SKM-1 treated with dmso at 0.1 percent for 144 hours (cell line): ENCODE measurements around the gene ENO1.
A peak's percentile ranks its signal among the peaks of the same experiment; 100 is the strongest.
"Not testable (repeated sequence)": the region's sequence is repeated elsewhere in the genome, so short reads cannot be mapped to it uniquely, and the experiment has no call there.

Experiments
- DNase-seq: peaks from one replicate; lab custom pipeline; 2025; ENCODE audit not compliant: unreplicated experiment; lab: John Stamatoyannopoulos, UW

ENO1 gene

GRCh38 chr1:8878448-8878697 lies at the start of gene ENO1:
TSS of gene ENO1 (minus strand) at chr1:8878686. CDS start at chr1:8874908, 3,778 bp downstream.
- no peak for DNase-seq

- DNase-seq: no peak
Observed at GRCh38 chr1:8926707-8927694, 48.5 kb upstream of the ENO1 start.

GRCh38 chr1:8925960-8926359 lies 47.5 kb upstream of the ENO1 start:
- no peak for DNase-seq

DNA sequence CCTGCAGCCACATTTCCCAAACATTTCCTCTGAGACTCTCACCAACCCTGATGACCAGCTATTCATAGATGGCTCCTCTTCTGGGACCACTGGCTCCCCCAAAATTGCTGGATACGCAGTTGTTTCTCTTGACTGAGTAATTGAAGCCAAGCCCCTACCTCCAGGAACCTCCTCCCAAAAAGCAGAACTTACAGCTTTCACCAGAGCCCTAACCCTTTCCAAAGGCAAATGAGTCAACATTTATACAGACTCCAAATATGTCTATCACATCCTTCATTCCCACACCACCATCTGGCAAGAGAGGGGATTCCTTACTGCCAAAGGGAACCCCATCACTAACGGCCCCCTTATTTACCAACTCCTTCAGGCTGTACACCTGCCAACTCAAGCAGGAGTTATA lies 46.9 kb upstream of the ENO1 start:
- DNase-seq: peak; percentile 53

GRCh38 chr1:8922962-8923361 lies 44.5 kb upstream of the ENO1 start:
- DNase-seq: no peak

GRCh38 chr1:8917536-8917935 lies 39.0 kb upstream of the ENO1 start:
- DNase-seq: not testable (repeated sequence)

- DNase-seq: no peak
Observed at GRCh38 chr1:8915446-8915845, 37.0 kb upstream of the ENO1 start.

GRCh38 chr1:8914466-8914865 lies 36.0 kb upstream of the ENO1 start:
- no peak for DNase-seq

DNA sequence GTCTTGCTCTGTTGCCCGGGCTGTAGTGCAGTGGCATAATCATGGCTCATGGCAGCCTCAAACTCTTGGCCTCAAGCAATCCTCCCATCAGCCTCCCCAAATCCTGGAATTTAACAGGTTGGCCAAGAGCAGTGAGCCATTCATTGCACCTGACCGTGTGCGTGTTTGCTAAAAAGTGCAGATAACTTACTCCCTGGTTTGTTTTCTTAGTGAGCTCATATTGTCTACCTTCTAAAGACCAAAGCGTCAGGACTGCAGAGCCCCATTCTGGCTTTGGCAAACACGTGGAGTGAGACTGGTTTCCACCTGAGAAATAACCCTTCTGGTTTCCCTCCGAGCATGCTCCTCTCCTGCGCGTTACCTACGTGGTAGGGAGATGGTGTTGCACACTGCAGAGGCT lies 35.0 kb upstream of the ENO1 start:
- DNase-seq: no peak

DNA sequence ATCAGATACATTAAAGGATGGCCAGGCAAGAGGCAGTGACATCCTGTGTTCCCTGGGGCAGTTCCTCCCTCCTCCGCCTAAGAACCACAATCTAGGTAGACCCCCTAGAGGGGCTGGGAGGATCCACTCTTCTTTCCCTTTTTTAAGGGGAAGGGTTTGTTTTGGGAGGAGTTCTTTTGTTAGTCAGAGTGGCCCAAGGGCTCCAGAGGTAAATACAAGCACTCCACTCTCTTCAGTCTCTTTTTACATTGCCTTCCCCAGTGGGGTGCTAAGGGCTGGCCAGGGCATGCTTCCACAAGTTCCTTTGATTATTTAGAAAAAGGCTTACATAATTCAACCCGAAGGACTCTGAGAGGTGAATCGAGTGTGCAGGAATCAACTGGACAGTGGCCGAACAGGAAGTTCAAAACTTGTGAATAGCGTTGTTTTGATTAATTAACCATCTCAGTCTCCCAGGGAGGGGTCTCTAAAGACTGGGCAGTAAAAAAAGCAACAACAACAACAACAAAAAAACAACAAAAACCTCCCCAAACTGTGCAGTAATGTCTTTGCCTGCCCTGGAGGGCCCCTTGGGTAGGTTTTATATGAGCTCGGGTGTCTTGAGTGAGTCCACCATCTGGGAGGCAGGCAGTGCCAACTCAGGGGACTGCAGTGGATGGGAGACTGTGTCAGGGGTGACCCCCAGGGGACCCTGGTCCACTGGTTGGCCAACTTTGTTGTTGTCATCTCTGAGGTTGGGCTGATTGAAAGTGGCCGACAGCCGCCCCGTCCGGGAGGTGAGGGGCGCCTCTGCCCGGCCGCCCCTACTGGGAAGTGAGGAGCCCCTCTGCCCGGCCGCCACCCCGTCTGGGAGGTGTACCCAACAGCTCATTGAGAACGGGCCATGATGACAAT lies 33.2 kb upstream of the ENO1 start:
- no peak for DNase-seq

GRCh38 chr1:8910914-8911313 lies 32.4 kb upstream of the ENO1 start:
- no peak for DNase-seq

GRCh38 chr1:8910331-8910730 lies 31.8 kb upstream of the ENO1 start:
- DNase-seq: no peak

DNA sequence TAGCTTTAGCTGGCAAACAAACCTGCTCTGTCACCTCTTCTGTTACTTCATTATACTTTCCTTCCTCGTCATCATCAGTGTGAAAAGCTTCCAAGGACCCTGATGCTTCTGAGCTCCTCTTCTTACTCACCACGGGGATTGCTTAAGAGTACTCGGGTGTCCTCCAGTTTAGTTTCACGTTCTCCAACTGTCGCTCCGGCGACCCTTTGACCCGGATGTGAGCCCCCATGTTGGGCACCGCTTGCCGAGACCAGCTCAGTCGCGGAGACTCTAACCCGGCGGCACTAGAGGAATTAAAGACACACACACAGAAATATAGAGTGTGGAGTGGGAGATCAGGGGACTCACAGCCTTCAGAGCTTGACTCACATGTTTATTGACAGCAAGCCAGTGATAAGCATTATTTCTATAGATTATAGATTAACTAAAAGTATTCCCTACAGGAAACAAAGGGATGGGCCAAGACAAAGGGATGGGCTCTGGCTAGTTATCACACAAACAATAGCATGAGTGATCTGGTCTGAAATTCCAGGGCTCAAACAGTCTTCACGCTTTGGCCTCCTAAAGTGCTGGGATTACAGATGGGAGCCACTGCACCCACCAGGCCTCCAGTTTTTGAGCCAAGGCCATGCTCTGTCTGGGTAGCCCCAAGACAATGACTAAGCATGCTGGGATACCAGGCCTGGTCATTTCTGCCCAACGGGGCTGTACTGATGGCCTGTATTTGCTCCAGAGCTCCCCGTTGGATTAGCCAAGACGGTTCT lies 30.1 kb upstream of the ENO1 start:
- DNase-seq: peak; percentile 32

DNA sequence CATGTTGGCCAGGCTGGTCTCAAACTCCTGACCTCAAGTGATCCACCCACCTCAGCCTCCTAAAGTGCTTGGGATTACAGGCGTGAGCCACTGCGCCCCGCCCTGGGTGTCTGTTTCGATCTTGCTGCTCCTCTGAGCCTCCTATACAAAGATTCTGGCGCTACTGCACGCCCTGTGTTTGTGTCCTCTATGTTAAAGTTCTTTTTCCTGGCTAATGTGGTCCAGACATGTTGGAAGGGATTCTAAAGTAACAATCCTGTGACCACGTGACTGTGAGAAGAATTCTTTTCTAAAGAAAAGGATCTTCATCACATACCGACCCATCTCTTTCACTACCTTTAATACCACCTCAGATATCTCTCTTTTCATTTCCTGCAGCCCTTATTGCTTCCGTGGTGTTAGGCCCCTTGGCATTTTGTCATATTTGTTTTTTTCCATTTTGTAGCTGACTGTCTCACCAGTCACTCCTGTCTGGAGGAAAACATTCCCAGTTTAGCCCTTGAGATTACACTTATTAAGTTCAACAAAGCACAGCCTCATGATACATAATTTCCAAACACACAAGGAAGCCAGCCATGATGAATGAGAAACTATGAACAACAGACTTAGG lies 27.2 kb upstream of the ENO1 start:
- no peak for DNase-seq

DNA sequence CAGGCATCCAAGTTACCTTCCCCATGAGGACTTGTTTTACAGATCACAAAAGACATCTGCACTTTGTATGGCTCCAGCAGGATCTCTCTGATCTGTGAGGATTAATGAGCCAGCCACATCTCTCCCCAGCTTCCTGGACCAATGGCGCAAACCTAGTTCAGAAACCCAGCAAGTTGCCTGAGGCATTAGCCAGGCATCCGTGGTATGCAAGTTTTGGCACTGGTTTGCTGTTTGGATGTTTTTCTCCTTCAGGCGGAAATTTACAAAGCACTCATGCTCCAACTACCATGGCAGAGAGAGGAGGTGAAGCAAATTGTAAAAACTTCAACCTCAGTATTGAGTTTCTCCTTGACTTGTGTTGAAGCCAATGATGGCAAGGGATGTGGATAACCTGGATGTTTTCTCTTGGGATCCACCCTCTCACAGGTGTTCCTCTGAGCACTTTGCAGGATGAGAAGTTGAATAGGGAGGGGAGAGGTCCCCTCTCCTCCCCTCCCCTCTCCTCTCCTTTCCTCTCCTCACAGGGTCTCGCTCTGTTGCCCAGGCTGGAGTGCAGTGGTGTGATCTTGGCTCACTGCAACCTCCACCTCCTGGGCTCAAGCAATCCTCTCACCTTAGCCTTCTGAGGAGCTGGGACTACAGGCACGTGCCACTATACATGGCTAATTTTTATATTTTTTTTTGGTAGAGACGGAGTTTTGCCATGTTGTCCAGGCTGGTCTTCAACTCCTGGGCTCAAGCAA lies 25.6 kb upstream of the ENO1 start:
- no peak for DNase-seq

- DNase-seq: no peak
Observed at GRCh38 chr1:8903410-8903809, 24.9 kb upstream of the ENO1 start.

- DNase-seq: no peak
Observed at GRCh38 chr1:8902765-8903164, 24.3 kb upstream of the ENO1 start.

GRCh38 chr1:8900684-8901083 lies 22.2 kb upstream of the ENO1 start:
- DNase-seq: not testable (repeated sequence)

DNA sequence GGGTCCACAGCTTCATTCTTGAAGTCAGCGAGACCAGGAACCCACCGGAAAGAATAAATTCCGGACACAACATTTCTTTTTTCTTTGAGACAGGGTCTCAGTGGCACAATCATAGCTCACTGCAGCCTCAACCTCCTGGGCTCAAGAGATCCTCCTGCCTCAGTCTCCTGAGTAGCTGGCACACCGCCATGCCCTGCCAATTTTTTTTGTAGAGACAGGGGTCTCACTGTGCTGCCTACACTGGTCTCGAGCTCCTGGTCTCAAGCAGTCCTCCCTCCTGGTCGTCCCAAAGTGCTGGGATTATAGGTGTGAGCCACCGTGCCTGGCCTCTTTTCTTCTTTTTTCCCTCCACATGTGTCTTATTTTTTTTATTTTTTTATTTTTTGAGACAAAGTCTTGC lies 20.6 kb upstream of the ENO1 start:
- DNase-seq: no peak

- DNase-seq: not testable (repeated sequence)
Observed at GRCh38 chr1:8898418-8898817, 19.9 kb upstream of the ENO1 start.
